Retina (tissue), 1 donor: Measurements from ENCODE around the gene HBE1.

Experiments
- DNase-seq: peaks from one replicate; pipeline ENCODE4 v3.0.0-alpha.2; 2016

The HBE1 gene

DNA sequence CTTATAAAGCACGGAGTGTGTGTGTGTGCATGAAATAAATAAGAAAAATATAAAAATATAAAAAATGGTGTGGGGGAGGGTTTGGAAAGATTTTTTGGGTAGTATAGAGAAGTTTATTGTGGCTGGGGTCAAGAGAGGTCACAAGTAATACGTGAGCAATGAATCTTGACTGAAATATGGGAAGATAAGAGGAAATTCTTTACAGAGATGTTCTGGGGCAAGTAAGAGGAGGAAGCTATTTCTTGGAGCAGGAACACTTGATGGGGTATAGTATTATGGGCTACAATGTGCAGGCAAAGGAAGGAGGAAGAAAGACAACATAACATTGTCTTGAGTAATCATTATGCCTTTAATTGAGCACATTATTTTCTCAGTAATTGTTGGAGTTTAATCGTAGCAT lies 37.6 kb downstream of the HBE1 start:
- DNase-seq: no peak

GRCh38 chr11:5231111-5231510 lies 38.6 kb downstream of the HBE1 start:
- DNase-seq: no peak

GRCh38 chr11:5230266-5230665 lies 39.5 kb downstream of the HBE1 start:
- no peak for DNase-seq

GRCh38 chr11:5229796-5230195 lies 39.9 kb downstream of the HBE1 start:
- DNase-seq: no peak

DNA sequence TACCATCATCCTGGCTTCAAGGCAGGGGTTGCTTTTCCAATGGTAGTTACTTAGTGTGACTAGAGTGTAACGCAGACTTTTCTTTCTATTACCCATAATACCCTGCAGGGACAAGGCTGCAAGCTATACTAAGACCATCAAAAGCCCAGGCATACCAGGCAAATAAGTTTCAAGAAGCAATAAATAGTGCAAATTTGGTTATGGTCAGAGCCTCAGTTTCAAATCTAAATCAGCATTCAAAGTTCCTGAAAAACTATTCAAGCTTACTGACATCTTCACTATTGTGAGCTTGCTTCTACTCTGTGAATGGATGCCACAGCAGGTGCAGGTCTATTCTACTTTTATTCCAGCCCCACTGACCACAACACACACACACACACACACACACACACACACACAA lies 40.4 kb downstream of the HBE1 start:
- no peak for DNase-seq

DNA sequence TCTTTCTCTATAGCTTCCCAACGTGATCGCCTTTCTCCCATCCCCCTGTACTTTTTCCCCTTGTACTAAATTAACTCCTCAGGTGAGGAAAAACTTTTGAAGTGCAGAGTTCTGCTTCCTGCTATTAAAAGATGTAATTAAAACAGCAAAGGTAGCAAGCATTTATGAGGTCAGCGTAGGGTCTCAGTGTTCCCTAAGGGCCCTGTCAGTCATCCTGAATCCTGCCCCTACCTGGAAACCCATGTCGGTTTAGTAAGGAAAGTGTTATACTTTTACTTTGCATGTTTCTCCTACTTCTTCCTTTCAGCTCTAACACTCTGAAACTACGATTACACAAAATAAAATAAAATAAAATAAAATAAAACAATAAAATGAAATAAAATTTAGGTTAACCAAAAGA lies 41.6 kb downstream of the HBE1 start:
- DNase-seq: no peak

DNA sequence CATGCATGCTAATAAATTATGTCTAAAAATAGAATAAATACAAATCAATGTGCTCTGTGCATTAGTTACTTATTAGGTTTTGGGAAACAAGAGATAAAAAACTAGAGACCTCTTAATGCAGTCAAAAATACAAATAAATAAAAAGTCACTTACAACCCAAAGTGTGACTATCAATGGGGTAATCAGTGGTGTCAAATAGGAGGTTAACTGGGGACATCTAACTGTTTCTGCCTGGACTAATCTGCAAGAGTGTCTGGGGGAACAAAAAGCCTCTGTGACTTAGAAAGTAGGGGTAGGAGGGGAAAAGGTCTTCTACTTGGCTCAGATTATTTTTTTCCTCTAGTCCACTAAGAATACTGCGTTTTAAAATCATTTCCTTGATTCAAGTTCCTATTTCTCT lies 42.1 kb downstream of the HBE1 start:
- no peak for DNase-seq

GRCh38 chr11:5226732-5227310 lies 42.9 kb downstream of the HBE1 start, which contains the start of gene HBB:
HBB (minus strand) TSS chr11:5227071; CDS start chr11:5227021, 50 bp downstream.
- no peak for DNase-seq

- no peak for DNase-seq
Observed at GRCh38 chr11:5225480-5225871, 44.3 kb downstream of the HBE1 start.

- no peak for DNase-seq
Observed at GRCh38 chr11:5224538-5225479, 44.9 kb downstream of the HBE1 start.

- DNase-seq: no peak
Observed at GRCh38 chr11:5223686-5224085, 46.1 kb downstream of the HBE1 start.

DNA sequence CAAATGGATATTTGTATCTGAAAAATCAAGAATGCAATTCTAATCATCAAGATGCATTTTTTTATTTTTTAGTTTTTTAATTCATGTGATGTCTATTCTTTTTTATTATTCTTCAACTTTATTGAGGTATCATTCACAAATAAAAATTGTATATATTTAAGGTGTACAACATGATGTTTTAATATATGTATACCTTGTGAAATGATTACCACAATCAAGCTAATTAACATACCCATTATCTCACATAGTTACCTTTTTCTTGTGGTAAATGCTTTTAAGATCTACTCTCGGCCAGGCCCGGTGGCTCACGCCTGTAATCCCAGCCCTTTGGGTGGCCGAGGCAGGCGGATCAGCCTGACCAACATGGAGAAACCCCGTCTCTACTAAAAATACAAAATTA lies 46.6 kb downstream of the HBE1 start:
- DNase-seq: no peak
